PC-9 (cell line): Measurements from ENCODE around the gene HIF1AN.

Experiments used
- CTCF ChIP-seq: fragments of 200-600 bp; sonication (generic); conservative IDR thresholded peaks from 2 replicates; pipeline ENCODE4 v1.6.1; 2017; ENCODE audit warnings: mixed run types, antibody characterized with exemption, mild to moderate bottlenecking, moderate library complexity
- EZH2 ChIP-seq: fragments of 200-600 bp; sonication (generic); IDR thresholded peaks from 2 replicates; pipeline ENCODE4 v1.8.0; 2017; ENCODE audit warnings: antibody characterized with exemption, low read depth

DNA sequence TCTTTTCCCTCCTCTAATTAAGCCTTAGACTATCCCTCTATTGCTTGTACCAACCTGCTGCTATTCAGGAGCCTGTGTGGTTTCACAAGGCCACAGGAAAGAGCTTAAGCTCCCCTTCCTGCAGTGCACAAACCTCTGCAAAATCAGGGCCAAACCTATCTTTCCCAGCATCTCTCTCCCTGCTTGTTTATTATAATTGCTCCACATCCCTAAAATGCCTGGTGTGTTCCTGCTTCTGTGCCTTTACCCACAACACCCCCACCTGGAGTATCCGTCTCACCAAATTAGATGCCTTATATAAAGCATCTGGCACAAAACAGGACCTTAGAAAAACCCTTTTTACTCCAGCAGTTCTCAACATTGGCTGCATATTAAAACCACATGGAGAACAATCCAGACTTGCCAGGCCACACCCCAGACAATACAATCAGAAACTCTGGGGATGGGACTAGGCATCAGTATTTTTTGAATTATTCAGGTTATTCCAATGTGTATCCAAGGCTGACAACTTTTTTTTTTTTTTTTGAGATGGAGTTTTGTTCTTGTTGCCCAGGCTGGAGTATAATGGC lies 32.7 kb upstream of the HIF1AN start:
- TF ChIP-seq CTCF (no peak), EZH2 (no peak)
